HG02840 (cell line): ENCODE measurements around the gene TK1.

ENCODE experiments used
- ATAC-seq: cut with Tn5 transposase; IDR thresholded peaks from one replicate; pipeline ENCODE4 v1.9.1; 2021; ENCODE audit warnings: mild to moderate bottlenecking, moderate library complexity, moderate number of reproducible peaks; ENCODE audit not compliant: unreplicated experiment, low FRiP score

The TK1 gene

GRCh38 chr17:78125138-78125913 lies 61.5 kb downstream of the TK1 start:
- no peak for ATAC-seq

GRCh38 chr17:78124836-78125137 lies 62.1 kb downstream of the TK1 start:
- no peak for ATAC-seq
